ENCODE measurements around the gene MET. TPM values are rescaled to one million over a fixed set of nuclear protein-coding genes. Genes with fewer than 3 reads are reported as not detected.

The MET gene
- total RNA-seq: 10 to 100 TPM; 11.0 to 23.3 (median 15.6) TPM
- polyA plus RNA-seq: 1 to 10 TPM; 3.1 to 4.7 TPM
- long read RNA-seq, donor 1, full-length matches to known transcripts: 3 of 12 reads
- long read RNA-seq, donor 1, partial matches to known transcripts: 5 of 12 reads
- long read RNA-seq, donor 1, other reads (novel, unspliced or antisense): 4 of 12 reads
- long read RNA-seq, donor 2, full-length matches to known transcripts: 1 of 6 reads
- long read RNA-seq, donor 2, partial matches to known transcripts: 4 of 6 reads
- long read RNA-seq, donor 2, other reads (novel, unspliced or antisense): 1 of 6 reads
- long read RNA-seq, donor 3, full-length matches to known transcripts: 3 of 27 reads
- long read RNA-seq, donor 3, partial matches to known transcripts: 18 of 27 reads
- long read RNA-seq, donor 3, other reads (novel, unspliced or antisense): 6 of 27 reads

GRCh38 chr7:116671681-116672595 is at the start of gene MET:
Gene MET (plus strand): TSS chr7:116672196. CDS start chr7:116699085, 26,889 bp downstream.
- H3K36me3 ChIP-seq: no peaks in the 10 kb centered on the region
- 0 to 1% methylated on average over 80 to 99 of the region's 101 CpGs for WGBS, 2 donors
- H3K4me3 ChIP-seq: peak within 1 kb of the TSS; percentile 41 to 69 (median 64)
- peaks cover 0 to 48% (median 14%) of the 10 kb centered on the region in 9 donors for H3K4me1 ChIP-seq
- peak; percentile 68 to 77 for DNase-seq
- peak within 1 kb of the TSS; percentile 43 to 86 (median 78) for H3K27ac ChIP-seq
- peak; percentile 19 to 71 (median 54) for TF ChIP-seq CTCF (IDR thresholded peaks at IDR 0.05)
- intact Hi-C loops (cut with DNase I): loop anchor here in 9 of 10 donors (2.0 to 10.0 kb wide), 8 partner anchors 75 to 139 kb away; no protein-coding TSS in a partner anchor
- peak; percentile 86 to 95 (median 92) for ATAC-seq
- H3K27me3 ChIP-seq: peaks cover 0 to 60% (median 0%) of the 10 kb centered on the region in 7 donors
- no peaks in the 10 kb centered on the region for H3K9me3 ChIP-seq

- no peak for DNase-seq
- H3K4me1 ChIP-seq: peaks cover 0 to 24% (median 7%) of the 10 kb centered on the region in 9 donors
- intact Hi-C loops (cut with DNase I): no loop called here
- H3K4me3 ChIP-seq: no peak overlapping the region
- H3K36me3 ChIP-seq: no peaks in the 10 kb centered on the region
- TF ChIP-seq CTCF (IDR thresholded peaks at IDR 0.05): no peak
- H3K27ac ChIP-seq: no peak overlapping the region
- no peak for ATAC-seq
- peaks cover 0 to 6% (median 0%) of the 10 kb centered on the region in 7 donors for H3K27me3 ChIP-seq
- no peaks in the 10 kb centered on the region for H3K9me3 ChIP-seq
- WGBS, 2 donors: 75% methylated on average over 8 of the region's 8 CpGs
These were observed 45.1 kb upstream of the MET start for GRCh38 chr7:116626886-116627285.

GRCh38 chr7:116629051-116629463 is 42.9 kb upstream of the MET start:
- Histone ChIP-seq H3K36me3 (no peaks in the 10 kb centered on the region), H3K27me3 (peaks cover 0 to 6% (median 0%) of the 10 kb centered on the region in 7 donors), H3K27ac (peak overlapping the region; percentile 28 to 84 (median 70)), H3K4me3 (peak overlapping the region in 1 of 10 donors; percentile 4), H3K9me3 (no peaks in the 10 kb centered on the region), H3K4me1 (peaks cover 0 to 24% (median 7%) of the 10 kb centered on the region in 9 donors)
- TF ChIP-seq CTCF (IDR thresholded peaks at IDR 0.05): no peak
- peak in 6 of 8 donors; percentile 68 to 93 (median 78) for ATAC-seq
- peak in 1 of 2 donors; percentile 26 for DNase-seq
- 18 to 20% methylated on average over 3 of the region's 3 CpGs for WGBS, 2 donors
- intact Hi-C loops (cut with DNase I): no loop called here

GRCh38 chr7:116630357-116630756 is 41.6 kb upstream of the MET start:
- ATAC-seq (no peak), DNase-seq (no peak)
- no peak for TF ChIP-seq CTCF (IDR thresholded peaks at IDR 0.05)
- 75 to 83% methylated on average over 2 of the region's 2 CpGs for WGBS, 2 donors
- H3K27me3 ChIP-seq: no peaks in the 10 kb centered on the region
- H3K27ac ChIP-seq: peak overlapping the region in 2 of 10 donors; percentile 56 to 76
- H3K4me3 ChIP-seq: no peak overlapping the region
- H3K36me3 ChIP-seq: no peaks in the 10 kb centered on the region
- H3K9me3 ChIP-seq: no peaks in the 10 kb centered on the region
- intact Hi-C loops (cut with DNase I): no loop called here
- H3K4me1 ChIP-seq: peaks cover 0 to 24% (median 7%) of the 10 kb centered on the region in 9 donors

Data from heart right ventricle (tissue), 16 donors.